ENCODE measurements around the gene HEMK1. TPM values are rescaled to one million over a fixed set of nuclear protein-coding genes. Genes with fewer than 3 reads are reported as not detected.
A peak's percentile ranks its signal among the peaks of the same experiment; 100 is the strongest.

Gene HEMK1
- total RNA-seq, 1 experiment from 2014 or later: 12.5 TPM

- no peak overlapping the region for H2BK120ac ChIP-seq (ENCODE audit: low read depth, low read length, poor library complexity, severe bottlenecking)
- H3T11ph ChIP-seq (ENCODE audit: low read length): no peak overlapping the region
- H3K14ac ChIP-seq (ENCODE audit: insufficient read depth, low read length): no peak overlapping the region
- 0 out of 2 replicates have a peak, but pooled peaks cover 2% of the 10 kb centered on the region for H3K79me2 ChIP-seq (ENCODE audit: insufficient read depth, low read length)
- H4K8ac ChIP-seq (replicated peaks; ENCODE audit: insufficient read length, low read depth, low read length): no peak overlapping the region
- H3K4ac ChIP-seq (ENCODE audit: low read depth, low read length): no peak overlapping the region
- H3K9ac ChIP-seq (ENCODE audit: extremely low read depth, insufficient read length, low read length): no peak overlapping the region
- Mint-ChIP-seq H3K4me1 (peaks cover 54 to 60% of the 10 kb centered on the region in 2 experiments), H3K27me3 (ENCODE audit: low read depth) (no peaks in the 10 kb centered on the region), H3K36me3 (ENCODE audit: insufficient read depth in 1 of 3, low read depth in 3 of 3) (peaks cover 0 to 13% (median 11%) of the 10 kb centered on the region in 3 experiments; a peak in 6 of 7 replicates), H3K4me3 (no peak overlapping the region), H3K9me3 (no peaks in the 10 kb centered on the region), H3K27ac (peak overlapping the region in 2 of 3 experiments; percentile 11 to 79; a peak in 2 of 7 replicates)
- H3K27me3 ChIP-seq (ENCODE audit: insufficient read depth, low read length): no peaks in the 10 kb centered on the region
- H3K79me1 ChIP-seq (ENCODE audit: insufficient read depth, low read depth, low read length, poor library complexity, severe bottlenecking): peaks cover 2% of the 10 kb centered on the region
- no peak overlapping the region for H2BK12ac ChIP-seq (ENCODE audit: insufficient read length, low read depth, low read length)
- no peak overlapping the region for H2BK20ac ChIP-seq (ENCODE audit: low read depth, low read length, poor library complexity, severe bottlenecking)
- H3K56ac ChIP-seq (ENCODE audit: insufficient read length, low read depth, low read length): no peak overlapping the region
- H3K4me1 ChIP-seq (ENCODE audit: insufficient read depth, low read length): no peaks in the 10 kb centered on the region; the same call in 1 of the 2 replicates
- no peak overlapping the region for H3K18ac ChIP-seq (ENCODE audit: insufficient read length, low read depth, low read length)
- H2AK5ac ChIP-seq (ENCODE audit: insufficient read length, low read length): no peak overlapping the region
- H4K20me1 ChIP-seq (ENCODE audit: control insufficient read depth, insufficient read depth, insufficient read length): no peaks in the 10 kb centered on the region
- TF ChIP-seq CTCF (conservative IDR thresholded peaks at IDR 0.05): peak; percentile 72
- WGBS (ENCODE audit: extremely low coverage, insufficient read length, low lambda C conversion rate): no CpG with 5 or more reads among the region's 6 CpGs
- no peaks in the 10 kb centered on the region for H3K23me2 ChIP-seq (ENCODE audit: insufficient read length, low read depth, low read length, poor library complexity, severe bottlenecking)
- H4K5ac ChIP-seq (ENCODE audit: insufficient read length, low read depth, low read length): no peak overlapping the region
- H3K23ac ChIP-seq (ENCODE audit: insufficient read length, low read depth, low read length): no peak overlapping the region
- no peak overlapping the region for H2BK5ac ChIP-seq (ENCODE audit: insufficient read length, low read length)
- peak; percentile 75 for DNase-seq
- H3K27ac ChIP-seq (ENCODE audit: insufficient read length, low read depth, low read length): no peak overlapping the region
- no peak overlapping the region for H4K91ac ChIP-seq (ENCODE audit: insufficient read length, low read depth, low read length)
- H2BK15ac ChIP-seq (ENCODE audit: low read depth, low read length): no peak overlapping the region
- H2AFZ ChIP-seq (ENCODE audit: low read length): no peak overlapping the region
- H3K9me3 ChIP-seq (ENCODE audit: control insufficient read depth, low read depth, low read length): no peaks in the 10 kb centered on the region
- H3K4me2 ChIP-seq (ENCODE audit: insufficient read depth, insufficient read length, low read length): no peak overlapping the region
Observed at GRCh38 chr3:50627407-50628051, 58.2 kb downstream of the HEMK1 start.

Data from H9 (cell line).